ENCODE measurements around the gene BPGM. TPM values are rescaled to one million over a fixed set of nuclear protein-coding genes. Genes with fewer than 3 reads are reported as not detected.

The BPGM gene
- total RNA-seq, 1 experiment from 2014 or later, result 71.2 TPM

DNA sequence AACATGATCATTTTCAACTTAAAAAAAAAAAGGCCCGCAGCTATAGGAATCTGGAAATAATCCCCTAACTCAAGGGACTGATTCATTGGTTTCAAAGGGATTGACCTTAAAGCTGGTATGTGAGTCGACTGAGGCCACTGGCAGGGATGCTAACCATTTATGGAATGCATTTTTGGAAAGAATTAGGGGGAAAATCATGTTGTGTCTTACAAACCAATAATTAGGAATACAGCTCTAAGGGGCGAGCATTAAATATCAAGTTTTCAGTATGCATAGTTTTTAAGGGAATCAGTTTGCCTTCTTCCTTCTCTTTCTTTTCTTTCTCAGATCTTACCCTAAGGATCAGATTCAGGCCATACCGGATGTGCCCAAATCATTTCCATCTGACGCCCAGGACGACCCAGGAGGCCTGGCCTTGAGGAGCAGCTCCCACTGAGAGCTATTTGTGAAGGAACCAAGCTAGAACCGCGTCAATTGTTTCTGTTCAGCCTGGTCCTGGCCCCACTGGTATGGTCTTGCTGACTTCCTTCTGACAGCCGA is 48.7 kb downstream of the BPGM start:
- no peak for DNase-seq (ENCODE audit: low read depth)

DNA sequence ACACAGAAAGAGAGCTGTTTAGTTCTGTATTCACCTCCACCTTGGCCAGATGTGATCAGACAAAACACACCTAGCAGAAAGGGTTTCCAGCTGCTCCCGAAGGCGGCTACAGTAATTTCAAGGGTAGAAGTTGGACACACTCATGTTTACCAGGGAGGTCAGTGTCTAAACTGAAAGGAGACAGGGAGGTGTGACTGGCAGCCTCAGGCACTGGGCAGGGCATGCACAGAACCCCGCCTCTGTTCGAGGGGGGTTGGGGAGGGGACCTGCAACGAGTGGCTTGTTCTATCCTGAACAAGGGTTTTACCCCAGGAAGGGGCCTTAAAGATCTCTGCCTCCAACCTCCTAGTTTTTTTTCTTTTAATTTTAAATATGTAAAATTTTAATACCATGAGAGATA is 49.6 kb downstream of the BPGM start:
- DNase-seq (ENCODE audit: low read depth), result no peak

DNA sequence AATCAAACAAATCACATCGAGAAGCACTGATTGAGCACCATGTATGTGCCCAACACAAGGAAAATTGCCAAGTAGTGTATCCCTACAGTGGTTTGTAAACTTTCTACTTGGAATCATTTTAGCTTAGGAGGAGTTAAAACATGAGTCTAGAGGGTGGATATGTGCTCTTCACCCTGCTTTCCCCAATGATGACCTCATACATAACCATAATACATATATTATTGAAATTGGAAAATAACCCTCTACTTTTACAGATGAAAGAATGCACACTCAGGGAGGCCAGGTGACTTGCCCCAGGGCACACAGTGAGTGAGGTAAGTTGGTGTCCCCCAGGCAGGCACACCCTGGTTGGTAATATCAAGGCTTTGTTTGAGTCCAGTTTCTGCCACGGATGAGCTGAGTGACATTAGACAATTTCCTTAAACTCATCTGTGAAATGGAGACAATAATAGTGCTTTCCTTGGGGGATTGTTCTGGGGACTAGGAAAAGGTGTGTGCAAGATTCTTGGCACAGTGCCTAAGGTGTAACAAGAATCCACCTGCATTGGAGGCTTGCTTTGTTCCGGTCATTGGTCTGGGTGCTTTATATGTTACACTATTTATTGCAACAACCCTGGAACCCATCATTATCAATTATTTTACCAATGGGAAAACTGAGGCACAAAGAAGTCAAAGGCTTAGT is 50.7 kb downstream of the BPGM start:
- DNase-seq (ENCODE audit: low read depth), result no peak

DNA sequence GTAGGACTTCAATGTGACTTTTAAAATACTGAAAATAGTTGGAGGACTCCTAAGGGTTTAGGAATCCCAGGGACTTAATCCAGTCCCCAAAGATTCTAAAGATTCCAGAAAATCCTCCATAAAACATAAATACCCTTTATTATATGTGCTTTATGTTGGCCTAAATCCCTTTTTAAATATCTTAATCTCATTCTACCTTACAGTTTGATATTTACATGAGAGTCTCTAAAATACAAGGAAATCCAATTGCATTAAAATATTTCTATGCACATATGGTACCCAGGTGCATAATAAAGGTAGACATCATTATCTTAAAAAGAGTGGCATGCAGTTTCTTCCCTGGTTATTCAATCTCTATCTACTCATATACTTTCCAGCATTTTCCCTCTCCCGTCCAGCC is 51.8 kb downstream of the BPGM start:
- no peak for DNase-seq (ENCODE audit: low read depth)

DNA sequence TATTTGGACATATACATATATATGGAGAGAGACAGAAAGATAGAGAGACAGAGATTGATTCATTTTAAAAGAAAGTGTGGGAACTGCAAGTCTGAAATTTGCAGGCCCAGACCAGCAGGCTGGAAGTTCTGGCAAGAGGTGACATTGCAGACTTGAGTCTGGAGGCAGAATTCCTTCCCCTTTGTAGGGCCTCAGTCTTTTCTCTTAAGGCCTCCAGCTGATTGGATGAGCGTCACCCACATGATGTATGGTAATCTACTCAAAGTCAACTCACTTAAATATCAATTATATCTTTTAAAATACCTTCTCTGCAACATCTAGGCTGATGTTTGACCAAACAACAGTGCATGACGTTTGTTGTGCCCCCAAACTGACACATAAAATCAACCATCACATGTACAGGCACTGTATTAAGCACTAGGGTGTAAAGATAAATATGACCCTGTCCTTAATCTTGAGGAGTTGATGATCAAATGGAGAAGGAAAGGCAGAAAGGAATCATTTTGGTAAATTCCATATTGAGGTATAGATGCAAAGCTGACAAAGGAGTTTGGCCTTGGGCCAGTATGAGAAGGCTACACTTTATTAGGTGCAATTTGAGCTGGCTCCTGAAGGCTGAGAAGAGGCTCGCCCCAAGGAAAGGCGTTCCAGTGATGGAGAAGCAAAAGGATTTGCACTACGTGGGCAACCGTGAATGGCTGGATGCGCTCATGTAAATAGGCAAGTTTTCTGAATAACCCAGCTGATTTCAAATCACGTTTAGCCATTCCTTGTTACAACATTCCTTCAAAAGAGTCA is 52.6 kb downstream of the BPGM start:
- DNase-seq (ENCODE audit: low read depth), result no peak

DNA sequence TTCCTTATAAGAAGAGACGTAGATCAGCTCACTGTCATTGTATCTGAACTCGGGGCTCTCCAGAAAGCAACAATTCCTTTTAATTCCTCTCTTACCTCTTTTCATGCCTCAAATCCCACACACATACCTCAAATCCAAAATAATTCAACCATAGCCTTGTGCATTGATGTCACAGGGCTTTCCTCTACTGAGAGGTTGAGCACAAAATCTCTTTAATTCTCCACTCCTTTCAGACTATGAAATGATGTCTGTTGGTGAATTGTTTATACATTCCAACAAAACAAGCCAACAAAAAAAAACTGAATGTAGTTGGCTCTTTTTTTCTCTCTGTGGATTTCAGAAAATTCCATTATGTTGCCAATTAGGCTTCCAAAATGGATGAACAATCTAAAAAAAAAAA is 53.2 kb downstream of the BPGM start:
- DNase-seq (ENCODE audit: low read depth), result no peak

DNA sequence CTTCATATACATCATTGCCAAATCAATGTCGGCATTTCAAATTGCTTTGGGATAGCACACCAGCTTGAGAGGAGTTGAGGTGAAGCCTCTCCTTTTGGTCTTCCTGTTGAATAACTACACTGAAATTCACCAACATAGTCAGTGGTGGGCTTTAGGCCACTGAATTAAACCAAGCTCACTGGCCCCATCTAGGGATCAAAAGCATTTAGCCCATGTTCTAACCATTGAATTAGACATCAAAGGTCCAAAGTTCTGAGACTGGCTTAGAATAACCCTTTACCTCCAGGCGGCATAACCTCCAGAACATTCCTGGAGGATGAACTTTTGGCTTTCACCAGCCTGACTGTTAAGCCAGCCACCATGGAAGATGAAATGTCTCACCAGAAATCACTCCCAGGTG is 54.6 kb downstream of the BPGM start:
- DNase-seq (ENCODE audit: low read depth), result peak; percentile 58

DNA sequence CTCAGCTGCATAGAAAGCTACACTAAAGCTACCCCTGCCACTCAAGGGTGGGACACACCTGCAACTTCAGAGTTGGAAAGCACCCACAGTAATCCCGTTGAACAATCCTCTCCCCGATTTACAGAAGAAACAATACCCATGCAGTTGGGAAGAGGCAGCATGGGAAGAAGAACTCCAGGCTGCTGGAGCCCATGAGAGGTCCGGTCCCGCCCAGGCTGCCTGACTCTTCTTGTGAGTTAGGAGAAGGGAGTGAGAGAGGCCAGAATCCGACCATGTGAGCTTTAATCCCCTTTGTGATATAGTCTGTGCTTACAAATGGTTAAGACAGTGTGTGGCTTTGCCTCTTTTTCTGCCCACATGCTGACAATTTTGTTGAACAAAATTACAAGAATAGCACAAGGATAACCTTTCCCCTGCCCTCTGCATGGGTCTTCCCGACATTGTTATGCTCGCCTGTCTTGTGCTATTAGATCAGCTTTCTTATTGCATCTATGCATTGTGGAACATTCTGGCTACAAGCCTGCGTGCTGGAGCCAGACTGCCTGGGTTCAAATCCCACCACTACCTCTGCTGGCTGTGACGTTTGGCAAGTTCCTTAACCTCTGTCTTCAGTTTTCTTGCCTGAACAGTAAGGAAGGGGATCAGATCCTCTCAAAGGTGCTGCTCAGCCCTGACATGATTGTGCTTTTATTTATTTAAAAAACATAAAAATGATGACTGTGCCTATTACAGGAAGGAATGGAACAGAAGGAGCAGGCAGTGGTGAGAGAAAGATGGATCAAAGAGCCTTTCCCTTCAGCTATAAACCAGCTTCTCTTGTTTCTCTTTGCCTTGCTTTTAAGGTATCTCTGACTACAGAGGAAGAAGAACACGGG is 56.0 kb downstream of the BPGM start:
- no peak for DNase-seq (ENCODE audit: low read depth)

DNA sequence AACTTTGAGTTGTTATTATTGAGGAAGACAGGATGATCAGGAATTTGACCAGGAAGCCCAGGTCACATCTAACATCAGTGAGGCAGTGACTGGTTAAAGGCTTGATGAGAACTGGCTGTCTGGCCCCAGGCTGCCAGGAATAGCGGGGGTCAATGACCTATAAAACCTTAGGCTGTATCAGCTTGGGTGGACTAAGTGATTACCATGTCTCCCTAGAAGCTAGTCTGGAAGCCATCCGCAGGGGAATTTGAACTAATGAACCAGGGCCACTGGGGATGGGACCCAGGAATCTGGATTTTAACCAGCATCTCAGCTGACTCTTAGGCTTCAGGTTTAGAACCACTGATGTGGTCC is 56.6 kb downstream of the BPGM start:
- no peak for DNase-seq (ENCODE audit: low read depth)

DNA sequence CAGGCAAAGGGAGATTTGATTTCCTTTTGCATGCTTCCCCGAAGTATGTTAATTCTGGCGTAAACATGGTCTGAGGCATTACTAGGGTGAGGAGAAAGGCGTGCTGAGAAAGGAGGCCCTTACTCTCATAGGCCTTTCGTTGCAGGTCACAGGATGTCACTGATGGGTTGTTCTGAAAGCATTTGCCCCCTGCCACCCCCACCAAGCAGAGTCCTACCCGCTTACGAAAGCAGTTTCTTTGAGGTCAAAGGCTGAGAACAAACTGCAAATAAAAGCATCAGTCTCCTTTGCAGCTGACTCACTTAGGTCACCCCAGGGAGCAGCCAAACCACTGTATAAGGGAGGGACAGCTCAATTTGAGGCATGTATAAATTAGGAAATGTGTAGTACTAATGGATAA is 57.1 kb downstream of the BPGM start:
- peak; percentile 15 for DNase-seq (ENCODE audit: low read depth)

DNA sequence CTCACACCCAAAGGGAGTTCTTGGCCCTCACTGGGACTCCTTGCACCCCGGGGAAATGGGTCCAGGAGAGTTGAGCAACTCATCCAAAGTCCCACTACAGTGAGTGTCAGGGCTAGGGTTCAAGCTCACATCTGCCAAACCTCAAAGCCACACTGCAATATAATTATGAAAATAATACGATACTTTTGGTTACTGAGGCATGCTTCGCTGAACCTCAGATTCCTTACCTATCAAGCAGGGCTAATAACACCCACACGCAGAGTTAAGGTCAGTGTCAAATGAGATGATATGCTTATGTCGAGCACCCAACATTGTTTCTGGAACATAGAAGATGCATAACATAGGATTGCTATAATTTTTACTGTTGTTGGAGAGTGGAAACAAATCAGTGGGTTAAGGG is 58.2 kb downstream of the BPGM start:
- no peak for DNase-seq (ENCODE audit: low read depth)

DNA sequence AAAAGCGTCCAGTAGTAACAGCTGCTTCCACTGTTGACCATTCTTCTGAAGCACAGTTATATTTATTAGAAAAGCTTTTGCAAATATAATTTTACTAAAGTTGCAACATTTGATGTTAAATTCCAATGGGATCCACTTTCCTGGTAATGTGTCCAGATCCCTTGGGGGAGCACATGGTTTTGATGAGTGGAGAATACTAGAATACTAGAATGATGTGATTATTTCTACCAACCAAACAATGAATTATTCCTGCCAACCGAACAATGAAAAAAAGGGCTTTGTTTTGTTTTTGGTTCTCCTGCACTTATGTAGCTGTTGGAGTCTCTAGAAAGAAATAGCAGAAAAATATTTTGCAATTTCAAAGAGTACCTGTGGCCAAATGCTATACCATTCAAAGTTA is 59.1 kb downstream of the BPGM start:
- DNase-seq (ENCODE audit: low read depth), result no peak

DNA sequence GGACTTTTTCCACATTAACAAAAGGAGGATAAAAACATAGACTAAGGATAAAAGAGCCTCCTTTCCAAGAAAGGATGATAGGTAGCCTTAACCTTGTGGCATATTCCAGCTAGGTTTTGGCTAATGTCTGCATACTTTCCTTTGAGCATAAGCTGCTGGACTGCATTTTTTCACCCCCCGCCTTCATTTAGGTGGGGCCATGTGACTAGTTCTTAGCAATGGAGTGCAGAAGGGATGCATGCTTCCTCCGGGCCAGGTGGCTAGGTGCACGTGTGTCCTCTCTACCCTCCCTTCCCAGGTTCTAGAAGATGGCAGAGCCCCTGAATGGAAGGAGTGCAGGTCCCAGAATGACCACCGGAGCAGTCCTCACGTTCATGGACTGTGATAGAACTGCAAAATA is 59.8 kb downstream of the BPGM start:
- no peak for DNase-seq (ENCODE audit: low read depth)

DNA sequence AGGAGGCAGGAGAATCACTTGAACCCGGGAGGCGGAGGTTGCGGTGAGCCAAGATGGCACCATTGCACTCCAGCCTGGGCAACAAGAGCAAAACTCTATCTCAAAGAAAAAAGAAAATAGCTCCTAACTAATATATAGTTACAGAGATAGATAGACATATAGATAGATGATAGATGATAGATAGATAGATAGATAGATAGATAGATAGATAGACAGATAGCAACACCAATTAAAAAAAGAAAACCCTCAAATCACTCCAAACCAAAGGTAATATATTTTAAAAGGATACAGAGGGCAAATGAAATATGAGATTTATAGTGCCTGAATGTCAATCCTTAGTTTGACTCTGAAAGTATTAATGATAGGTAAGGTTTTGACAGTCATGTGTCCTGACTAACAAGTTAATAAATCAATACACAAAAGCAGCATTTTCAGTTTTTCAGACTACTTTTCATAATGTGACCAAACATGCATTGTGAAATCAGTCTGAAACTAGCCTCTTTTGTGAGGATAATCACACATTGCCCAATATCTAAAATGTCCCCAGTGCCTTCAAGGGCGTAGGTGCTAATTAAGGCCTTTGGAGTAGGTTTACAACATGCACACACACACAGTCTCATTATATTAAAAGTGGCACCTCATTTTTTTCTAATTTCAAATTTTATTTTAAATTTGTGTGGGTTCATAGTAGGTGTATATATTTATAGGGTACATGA is 61.2 kb downstream of the BPGM start:
- no peak for DNase-seq (ENCODE audit: low read depth)

DNA sequence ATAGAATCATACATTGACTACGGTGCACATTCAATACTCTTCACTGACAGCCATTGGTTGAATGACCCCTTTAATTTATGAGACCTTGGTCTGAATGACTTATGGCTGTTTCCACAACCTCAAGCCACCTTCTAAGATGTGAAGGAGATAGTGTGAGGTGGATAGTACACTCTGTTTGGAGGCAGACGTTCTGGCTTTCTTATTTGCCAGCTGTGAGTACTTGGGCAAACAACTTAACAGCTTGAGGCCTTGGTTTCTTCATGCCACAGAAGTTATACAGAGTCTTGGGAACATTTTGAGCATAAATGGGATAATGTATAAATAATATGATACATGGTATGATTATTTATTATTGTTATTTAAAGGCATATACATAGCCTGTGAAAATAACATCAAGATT is 62.0 kb downstream of the BPGM start:
- DNase-seq (ENCODE audit: low read depth), result no peak

DNA sequence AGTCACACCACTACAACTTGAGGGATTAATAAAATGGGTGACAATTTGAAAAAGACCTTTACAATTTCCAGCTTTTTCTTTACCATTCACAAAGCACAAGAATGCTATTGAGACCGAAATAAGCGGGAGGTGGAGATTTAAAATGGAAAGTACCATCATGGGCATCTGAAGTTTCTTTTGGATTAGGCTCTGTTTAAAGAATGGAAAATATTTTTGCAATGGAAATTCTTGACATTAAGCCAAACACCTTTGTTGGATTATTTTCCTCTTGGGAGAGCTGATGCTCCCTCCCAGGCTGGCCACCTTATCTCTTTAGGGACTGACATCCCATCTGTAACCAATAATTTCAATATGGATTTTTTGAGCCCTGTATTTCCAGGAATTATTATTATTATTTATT is 62.5 kb downstream of the BPGM start:
- DNase-seq (ENCODE audit: low read depth), result no peak

DNA sequence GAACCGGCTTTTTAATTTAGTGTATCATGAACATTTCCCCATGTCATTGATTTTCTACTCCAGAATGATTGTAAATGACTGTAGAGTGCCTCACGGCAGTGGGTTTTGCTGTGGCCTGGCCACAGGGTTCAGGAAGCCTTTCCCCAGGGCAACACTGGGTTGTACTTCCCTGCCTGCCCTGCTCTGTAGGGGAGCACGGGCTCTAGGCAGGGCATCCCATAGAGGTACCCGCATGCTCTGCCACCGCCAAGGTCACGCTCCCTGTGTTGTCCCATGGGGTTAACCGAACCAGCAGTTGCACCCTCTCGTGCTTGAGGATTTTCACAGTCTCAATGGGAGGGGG is 63.8 kb downstream of the BPGM start:
- DNase-seq (ENCODE audit: low read depth), result peak; percentile 14

DNA sequence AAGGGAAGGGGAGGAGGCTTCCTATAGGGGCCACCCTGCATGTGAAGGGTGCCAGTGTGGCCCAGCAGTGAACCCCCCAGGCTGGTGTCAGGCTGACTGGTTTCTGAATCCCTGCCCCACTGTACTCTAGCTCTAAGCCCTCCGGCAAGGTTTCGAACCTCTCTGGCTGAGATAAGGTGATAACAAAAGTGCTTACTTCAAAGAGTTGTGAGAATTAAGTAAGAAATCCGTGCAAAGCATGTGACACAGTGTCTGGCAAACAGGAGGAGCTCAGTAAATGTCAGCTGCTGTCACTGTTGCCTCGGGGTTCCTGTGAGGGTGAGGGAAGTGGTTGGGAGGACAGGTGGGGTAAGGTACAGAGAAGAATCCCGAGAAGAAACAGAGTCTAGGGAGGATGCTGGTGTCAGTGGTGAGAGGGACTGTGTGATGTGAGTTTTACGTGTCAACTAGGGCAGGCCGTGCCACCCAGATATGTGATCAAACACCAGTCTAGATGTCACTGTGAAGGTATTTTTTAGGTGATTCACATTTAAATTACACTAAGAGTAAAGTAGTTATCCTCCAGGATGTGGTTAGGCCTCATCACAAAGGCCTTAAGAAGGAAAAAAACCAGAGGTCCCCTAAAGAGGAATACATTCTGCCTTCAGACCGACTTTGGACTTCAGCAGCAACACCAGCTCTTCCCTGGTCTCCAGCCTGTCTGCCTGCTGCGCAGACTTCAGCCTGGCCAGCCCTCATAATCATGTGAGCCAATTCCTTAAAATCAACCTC is 64.4 kb downstream of the BPGM start:
- peak; percentile 74 for DNase-seq (ENCODE audit: low read depth)

DNA sequence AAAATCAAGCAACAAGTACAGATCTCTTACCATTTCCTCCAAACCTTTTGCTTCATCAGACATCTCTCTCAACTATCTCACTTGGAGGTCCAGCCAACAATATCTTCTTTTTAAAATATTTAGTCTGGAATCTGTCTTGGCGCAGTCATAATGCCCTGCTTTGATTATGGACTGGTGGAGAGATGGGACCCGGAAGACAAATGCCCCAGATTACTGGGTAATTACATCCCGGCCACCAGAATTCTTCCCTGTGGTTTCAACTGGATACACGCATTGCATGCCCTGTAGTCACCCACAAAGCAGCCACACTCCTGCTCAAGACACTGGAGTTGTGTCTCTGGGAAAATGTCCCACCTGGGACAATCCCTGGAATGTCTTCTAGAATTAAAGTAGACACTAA is 65.5 kb downstream of the BPGM start:
- DNase-seq (ENCODE audit: low read depth), result peak; percentile 83

DNA sequence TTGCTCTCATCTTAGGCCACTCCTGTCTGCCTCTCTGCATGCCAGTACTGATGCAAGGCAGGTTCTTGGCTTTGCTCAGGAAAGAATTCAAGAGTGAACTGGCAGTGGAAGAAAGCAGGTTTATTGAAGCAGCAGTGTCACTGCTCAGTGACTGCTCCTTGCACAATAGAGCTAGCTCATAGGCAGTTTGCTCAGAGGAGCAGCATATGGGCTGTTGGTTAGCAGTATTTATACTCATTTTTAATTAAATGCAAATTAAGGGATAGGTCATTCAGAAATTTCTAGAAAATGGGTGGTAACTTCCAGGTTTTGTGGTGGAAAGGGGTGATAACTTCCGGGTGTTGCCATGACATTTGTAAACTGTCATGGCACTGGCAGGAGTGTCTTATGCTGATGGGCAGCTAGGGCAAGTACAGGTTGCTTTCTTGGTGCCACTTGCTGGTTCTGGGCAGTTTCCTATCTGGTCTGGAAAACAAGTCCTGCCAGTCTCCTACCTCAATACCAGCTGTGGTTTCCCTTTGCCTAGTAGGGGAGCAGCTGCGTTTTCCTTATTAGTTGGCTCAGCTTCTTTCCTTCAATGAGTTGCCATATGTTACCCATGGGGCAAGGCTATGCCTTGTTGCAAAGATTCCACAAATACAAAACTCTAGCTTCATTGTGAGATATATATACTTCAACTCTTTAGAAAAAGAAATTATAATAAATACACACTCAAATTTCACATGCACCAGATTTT is 68.0 kb downstream of the BPGM start:
- no peak for DNase-seq (ENCODE audit: low read depth)
